Activated CD4-positive, alpha-beta T cell treated with anti-CD3 and anti-CD28 coated beads, Interleukin-2, Interleukin-4, amounts not matched to agents 100 ng/mL and 50 ng/mL, durations not matched to agents 16 hours and 8 hours (primary cell): Measurements from ENCODE around the gene NME9.

Source experiments
- DNase-seq: peaks from one replicate; pipeline ENCODE4 v3.0.0-alpha.2; 2020; ENCODE audit warnings: low spot score

The NME9 gene

DNA sequence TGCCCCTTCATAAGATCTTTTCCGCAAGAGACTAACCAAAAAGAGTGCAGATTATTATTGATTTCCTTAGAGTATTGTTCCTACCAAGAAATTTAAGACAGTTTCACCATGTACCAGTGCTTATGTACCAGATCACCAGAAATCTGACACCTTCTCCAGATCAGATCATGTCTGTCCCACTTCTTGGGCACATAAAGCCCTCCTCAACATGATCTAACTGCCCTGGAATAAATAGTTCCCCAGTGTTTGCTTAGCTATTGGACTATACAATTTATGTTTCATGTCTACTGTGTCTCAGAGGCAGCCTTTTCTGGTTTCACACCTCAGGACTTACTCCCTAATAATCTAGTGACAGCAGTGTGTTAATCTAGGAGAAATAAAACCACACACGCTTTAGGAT is 46.8 kb downstream of the NME9 start:
- no peak for DNase-seq

DNA sequence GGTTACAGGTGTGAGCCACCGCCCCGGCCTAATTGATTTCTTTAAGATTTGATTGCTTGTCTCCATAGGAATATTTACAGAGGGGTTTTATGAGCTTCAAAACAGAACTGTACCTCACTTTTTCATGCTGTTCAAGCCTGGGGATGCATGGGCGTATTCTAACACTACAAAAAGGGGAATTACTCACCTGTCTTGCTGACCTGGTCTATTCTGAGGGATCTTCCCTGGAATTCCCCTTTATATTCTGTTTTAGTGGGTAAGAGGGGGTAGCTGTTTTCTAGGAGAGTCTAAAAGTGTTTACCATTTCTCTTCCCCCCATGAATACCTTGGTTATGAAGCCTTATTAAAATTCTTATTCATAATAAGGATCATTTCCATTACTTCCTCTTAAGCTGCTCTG is 48.1 kb downstream of the NME9 start:
- DNase-seq, result no peak

DNA sequence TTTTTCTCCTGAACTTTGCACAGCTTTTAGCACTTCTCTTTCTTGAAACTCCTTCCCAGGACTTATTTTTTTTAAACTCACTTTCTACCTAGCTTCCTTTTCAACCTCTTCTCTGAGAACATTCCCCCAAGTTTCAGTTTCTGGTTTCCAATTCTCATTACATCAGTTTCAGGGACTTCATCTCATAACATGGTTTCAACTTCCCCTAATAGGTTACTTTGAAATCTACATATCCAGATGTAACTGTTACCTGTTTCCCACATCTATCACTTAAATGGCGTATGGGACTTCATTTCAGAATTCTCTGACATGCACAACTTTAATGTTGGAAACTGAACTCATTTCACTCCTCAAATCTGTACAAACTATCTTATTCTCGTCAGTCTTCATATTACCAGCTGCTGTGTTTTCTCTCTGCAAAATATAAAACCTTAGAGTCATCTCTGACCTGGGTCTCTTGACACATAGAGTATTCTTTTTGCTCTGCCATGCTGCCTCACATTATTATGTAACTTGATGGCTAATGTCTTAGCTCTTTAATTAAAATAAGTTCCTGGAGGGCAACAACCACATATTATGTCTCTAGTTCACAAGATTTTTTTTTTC is 58.4 kb downstream of the NME9 start:
- no peak for DNase-seq

DNA sequence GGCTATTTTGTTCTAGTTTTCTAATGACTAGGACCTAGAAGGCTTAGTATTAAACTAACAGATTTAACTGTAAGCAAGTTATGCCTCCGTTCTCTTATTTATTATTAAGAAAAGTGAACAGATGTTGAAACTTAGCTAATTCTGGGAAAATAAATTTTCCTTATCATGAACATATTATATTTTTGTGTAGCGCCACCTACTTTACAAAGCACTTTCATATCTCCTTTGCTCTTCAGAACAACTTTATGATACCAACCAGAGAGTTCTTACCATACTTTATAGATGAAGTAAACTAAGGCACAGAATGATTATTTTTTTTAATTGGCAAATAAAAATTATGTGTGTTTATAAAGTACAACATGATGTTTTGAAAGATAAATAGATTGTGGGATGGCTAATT is 59.4 kb downstream of the NME9 start:
- no peak for DNase-seq

DNA sequence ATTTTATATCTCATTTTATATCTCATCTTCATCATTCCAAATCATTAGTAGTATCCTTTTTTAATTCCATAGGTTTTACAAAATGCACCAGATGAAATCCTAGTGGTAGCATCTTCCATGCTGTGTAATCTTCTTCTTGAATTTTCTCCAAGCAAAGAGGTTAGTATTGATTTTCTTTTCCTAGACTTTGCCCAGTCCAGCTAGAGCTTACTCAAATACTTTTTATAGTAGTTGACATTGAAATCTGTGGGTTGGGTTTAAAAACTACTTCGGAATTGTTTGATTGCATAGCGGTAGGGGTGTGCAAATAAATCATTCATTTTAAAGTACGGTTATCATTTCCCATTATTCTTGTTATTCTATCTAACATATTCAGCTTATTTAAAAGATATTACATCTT is 62.6 kb downstream of the NME9 start:
- DNase-seq, result no peak

DNA sequence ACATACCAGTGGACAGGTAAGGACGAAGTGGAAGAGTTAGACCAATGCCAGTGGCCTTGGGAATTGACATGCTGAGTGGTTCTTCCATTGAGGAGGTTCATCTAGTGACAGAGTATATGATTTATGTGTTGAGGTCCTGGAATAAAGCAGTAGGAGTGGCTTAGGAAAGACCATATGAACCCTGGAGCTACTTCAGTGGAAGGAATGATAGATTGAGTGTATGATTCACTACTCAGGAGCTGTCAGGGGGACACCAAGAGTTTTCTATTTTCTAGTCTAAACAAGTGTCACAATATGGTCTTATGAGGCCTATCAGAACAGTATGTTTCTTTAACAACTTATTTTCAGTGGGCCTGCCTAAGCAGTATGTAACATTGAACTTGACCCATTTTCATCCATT is 63.9 kb downstream of the NME9 start:
- DNase-seq, result no peak

DNA sequence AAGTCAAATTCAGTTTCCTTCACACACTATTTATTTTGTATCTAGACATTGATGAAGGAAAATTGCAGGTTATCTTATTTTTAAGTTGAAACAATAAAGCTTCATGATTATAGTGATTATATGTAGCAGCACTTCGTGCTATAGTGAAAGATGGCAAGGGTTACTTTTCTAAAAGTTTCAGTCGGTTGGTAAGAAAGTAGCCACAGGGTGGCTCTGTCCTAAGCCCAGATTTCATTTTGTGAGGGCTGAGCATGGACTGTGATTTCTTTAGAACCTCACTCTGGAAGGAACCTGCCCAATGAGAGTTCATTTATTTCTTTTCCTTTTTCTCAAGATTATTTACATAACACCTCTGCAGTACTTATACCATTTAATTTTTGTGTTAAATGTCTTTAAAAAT is 66.5 kb downstream of the NME9 start:
- no peak for DNase-seq

DNA sequence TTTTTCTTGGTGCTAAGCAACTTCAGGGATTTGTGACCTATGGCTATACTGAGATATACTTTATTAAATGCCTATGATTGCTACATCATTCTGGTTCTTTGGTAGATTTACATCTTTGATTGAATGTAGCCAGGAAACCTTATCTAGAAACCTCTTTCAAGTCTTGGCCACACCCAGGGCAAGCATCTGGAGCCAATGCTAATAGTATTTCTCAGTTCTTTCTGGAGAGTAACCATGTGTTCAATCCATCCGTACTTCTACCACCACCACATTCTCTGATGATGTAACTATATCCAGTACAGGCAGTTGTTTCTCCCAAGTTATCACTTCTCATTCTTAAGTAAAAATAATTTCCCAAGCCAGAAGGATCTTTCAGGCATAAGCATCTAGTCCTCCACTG is 69.0 kb downstream of the NME9 start:
- no peak for DNase-seq

DNA sequence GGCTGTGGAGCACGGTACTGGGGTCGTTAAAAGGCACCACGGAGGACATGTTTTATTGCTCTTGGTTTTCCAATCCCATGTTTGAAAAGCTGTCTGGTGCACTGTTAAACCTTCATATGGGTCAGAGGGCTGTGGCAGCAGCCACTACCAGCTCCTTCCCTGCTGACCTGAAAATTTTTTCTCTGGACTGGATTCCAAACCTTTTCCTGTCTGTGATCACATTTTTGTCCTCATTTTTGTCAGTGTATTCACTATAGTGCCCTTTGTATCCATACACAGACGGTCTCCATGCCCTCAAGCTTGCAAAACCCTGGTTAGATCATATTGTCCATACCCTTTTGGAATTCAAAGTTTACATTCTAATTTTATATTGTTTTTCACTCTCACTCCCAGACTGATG is 70.5 kb downstream of the NME9 start:
- DNase-seq, result no peak

DNA sequence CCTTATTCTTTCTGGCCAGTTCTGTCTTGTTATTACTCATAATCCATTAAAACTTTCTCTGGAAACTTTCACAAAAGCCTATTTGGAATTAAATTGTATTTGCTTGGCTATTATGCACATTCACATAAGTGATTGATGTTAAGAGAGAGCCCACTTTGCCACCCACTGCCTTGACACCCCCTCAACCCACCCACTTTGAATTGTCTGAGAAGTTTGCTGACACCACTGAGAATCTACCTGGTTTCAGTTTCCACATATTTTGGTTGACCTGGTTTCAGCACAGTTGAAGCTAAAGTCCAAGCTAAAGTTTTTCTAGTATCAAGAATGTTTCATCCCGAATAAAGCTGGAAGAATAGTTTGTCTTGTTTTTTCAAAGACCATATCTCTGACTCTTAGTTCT is 71.7 kb downstream of the NME9 start:
- no peak for DNase-seq

DNA sequence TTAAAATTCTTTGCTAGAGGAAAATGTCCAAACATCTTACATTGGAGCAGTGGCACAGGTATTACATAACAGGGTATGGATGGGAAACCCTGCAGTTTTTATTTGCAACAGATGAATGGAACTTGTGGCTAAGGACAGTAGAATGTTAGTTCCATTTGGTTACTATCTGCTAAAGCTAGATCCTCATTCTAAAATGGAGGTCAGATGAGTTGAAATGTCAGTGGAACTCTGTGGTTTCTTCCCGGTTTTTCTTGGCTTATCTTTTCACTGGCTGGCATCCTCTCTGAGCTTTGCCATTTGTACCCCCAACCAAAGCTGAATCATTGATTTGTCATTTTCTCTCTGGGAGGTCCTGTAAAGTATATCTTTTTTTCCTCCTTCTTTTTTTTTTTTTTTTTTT is 73.6 kb downstream of the NME9 start:
- DNase-seq, result no peak

DNA sequence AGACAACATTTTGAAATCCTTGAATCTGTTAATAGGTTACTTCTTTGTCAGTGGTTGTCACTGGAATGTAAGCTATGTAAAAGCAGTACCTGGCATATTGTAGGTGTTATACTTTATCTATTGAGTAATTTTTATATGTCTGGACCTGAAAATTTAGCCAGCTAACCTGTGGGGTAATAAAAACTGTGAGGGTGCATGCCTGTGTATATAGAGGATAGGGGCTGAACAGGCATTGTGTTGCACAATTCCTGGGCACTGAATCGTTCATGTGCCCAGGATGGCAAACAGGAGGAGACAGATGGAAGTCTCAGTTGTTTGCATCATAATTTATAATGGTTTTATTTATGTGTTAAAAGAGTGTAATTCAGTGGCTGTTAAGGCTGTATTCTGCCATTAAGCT is 75.4 kb downstream of the NME9 start:
- no peak for DNase-seq

DNA sequence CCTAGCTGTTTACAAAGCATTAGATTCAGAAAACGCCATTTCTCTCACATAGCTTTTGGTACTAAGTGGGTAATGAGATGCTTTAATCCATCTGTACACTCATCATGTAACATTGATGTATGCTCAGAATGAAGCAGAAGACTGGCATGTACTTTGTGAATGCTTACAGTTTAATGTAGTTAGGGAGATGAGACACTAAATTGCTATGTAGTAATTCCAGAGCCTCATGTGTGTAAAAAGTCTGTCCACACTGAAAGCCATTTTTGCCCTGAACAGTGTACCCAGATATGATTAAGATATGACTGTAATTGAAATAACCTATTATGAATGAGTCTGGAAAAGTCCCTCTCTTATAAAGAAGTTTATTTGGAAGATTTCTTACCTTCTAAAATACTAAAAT is 76.0 kb downstream of the NME9 start:
- DNase-seq, result no peak
